ENCODE results near the gene CMTM1. TPM values are rescaled to one million over a fixed set of nuclear protein-coding genes. Genes with fewer than 3 reads are reported as not detected.
A peak's percentile ranks its signal among the peaks of the same experiment; 100 is the strongest.

Gene CMTM1
- total RNA-seq, 1 donor from 2014 or later = 0.95 TPM

GRCh38 chr16:66522816-66523590 lies 43.2 kb upstream of the CMTM1 start:
- H3K27ac Mint-ChIP-seq = peak overlapping the region; percentile 93
- intact Hi-C loops (cut with micrococcal nuclease) = no loop called here
- POLR2A ChIA-PET = interaction anchor here (0.5 to 9.8 kb wide), 6 partner anchors 11 to 79 kb away, joined by 3 to 162 read pairs (median 4); partner anchors contain the start of genes CKLF and TK2
- peaks cover 89% of the 10 kb centered on the region for H3K4me1 Mint-ChIP-seq
- TF ChIP-seq, protein P1, sequence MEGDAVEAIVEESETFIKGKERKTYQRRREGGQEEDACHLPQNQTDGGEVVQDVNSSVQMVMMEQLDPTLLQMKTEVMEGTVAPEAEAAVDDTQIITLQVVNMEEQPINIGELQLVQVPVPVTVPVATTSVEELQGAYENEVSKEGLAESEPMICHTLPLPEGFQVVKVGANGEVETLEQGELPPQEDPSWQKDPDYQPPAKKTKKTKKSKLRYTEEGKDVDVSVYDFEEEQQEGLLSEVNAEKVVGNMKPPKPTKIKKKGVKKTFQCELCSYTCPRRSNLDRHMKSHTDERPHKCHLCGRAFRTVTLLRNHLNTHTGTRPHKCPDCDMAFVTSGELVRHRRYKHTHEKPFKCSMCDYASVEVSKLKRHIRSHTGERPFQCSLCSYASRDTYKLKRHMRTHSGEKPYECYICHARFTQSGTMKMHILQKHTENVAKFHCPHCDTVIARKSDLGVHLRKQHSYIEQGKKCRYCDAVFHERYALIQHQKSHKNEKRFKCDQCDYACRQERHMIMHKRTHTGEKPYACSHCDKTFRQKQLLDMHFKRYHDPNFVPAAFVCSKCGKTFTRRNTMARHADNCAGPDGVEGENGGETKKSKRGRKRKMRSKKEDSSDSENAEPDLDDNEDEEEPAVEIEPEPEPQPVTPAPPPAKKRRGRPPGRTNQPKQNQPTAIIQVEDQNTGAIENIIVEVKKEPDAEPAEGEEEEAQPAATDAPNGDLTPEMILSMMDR (IDR thresholded peaks at IDR 0.05) = no peak
- ATAC-seq (ENCODE audit: low read depth) = no peak
- H3K36me3 Mint-ChIP-seq (ENCODE audit: low read depth) = peaks cover 1% of the 10 kb centered on the region
- DNase-seq = no peak
- no peaks in the 10 kb centered on the region for H3K27me3 Mint-ChIP-seq
- CTCF ChIA-PET = no interaction called here
- no peaks in the 10 kb centered on the region for H3K9me3 Mint-ChIP-seq
- peak overlapping the region; percentile 75 for H3K4me3 Mint-ChIP-seq

DNA sequence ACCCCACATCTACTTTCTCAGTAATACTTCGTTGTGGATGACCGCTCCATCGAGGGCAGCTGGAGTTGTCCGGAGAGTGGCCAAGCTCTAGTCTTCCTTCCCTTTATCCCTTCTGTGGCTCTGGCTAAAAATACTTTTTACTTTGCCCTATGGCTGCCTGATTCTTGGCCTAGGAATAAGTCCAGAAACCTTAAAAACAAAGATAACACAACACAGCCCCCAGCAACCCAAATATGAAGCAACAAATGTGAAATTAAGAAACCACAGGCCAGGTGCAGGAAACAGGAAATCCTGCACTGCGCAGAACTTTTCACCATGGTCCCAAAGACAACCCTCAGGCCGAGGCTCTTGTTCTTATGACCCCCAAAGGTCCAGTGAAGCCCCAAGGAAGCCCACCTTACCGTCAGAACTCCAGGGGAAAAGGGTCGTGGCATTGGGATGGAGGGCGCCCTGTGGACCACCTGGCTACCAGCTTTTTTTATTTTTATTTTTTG lies 42.3 kb upstream of the CMTM1 start:
- DNase-seq (no peak), ATAC-seq (ENCODE audit: low read depth) (peak; percentile 41)
- no peaks in the 10 kb centered on the region for H3K27me3 Mint-ChIP-seq
- H3K36me3 Mint-ChIP-seq (ENCODE audit: low read depth) = peaks cover 1% of the 10 kb centered on the region
- TF ChIP-seq, protein P1 (IDR thresholded peaks at IDR 0.05) = no peak
- intact Hi-C loops (cut with micrococcal nuclease) = loop anchor here (1.0 to 2.0 kb wide), 5 partner anchors 8 to 81 kb away; partner anchors contain the start of gene CMTM3
- no peaks in the 10 kb centered on the region for H3K9me3 Mint-ChIP-seq
- H3K27ac Mint-ChIP-seq = peak overlapping the region; percentile 93
- CTCF ChIA-PET = interaction anchor here (1.3 kb wide), 4 partner anchors 12 to 117 kb away, joined by 3 to 4 read pairs (median 4); no protein-coding TSS in a partner anchor
- peak overlapping the region; percentile 75 for H3K4me3 Mint-ChIP-seq
- H3K4me1 Mint-ChIP-seq = peaks cover 82% of the 10 kb centered on the region
- POLR2A ChIA-PET = interaction anchor here (1.2 to 9.8 kb wide), 4 partner anchors 12 to 78 kb away, joined by 3 to 162 read pairs (median 4); partner anchors contain the start of genes CKLF and TK2

DNA sequence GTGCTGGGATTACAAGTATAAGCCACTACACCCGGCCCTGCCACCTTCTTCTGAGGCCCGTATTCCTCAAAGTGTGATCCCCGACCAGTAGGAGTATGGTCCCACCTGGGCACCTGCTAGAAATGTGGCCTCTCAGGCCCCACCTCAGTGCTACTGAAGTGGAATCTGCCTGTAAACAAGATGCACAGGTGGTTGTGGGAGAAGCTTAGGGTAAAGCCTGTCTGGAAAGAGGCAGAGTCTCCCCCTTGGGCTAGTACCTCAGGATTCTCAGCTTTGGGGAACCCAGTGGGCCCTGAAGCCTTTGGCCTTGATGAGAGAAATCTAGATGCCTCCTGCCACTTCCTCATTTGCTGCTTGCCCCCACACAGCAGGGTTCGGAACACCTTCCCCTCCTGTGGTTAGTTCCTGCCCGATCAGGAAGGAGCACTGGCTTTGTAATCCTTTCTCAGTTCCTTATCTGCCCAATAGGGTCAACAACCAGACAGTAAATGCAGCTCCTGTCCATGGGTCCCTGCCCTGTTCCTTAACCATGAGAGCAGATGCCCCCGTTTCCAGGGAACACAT lies 41.6 kb upstream of the CMTM1 start:
- Mint-ChIP-seq H3K27ac (peak overlapping the region; percentile 93), H3K4me3 (peak overlapping the region; percentile 33), H3K36me3 (ENCODE audit: low read depth) (peaks cover 1% of the 10 kb centered on the region), H3K9me3 (no peaks in the 10 kb centered on the region), H3K27me3 (no peaks in the 10 kb centered on the region), H3K4me1 (peaks cover 75% of the 10 kb centered on the region)
- peak; percentile 77 for ATAC-seq (ENCODE audit: low read depth)
- ChIA-PET CTCF (interaction anchor here (1.0 to 1.6 kb wide), 6 partner anchors 12 to 118 kb away, joined by 3 to 4 read pairs (median 4); no protein-coding TSS in a partner anchor), POLR2A (interaction anchor here (1.2 to 9.8 kb wide), 4 partner anchors 15 to 77 kb away, joined by 3 to 162 read pairs (median 6); partner anchors contain the start of genes CKLF and TK2)
- intact Hi-C loops (cut with micrococcal nuclease) = loop anchor here (1.0 to 2.0 kb wide), 6 partner anchors 8 to 80 kb away; partner anchors contain the start of gene CMTM3
- TF ChIP-seq, protein P1 (IDR thresholded peaks at IDR 0.05) = no peak
- DNase-seq = peak; percentile 55

- peaks cover 1% of the 10 kb centered on the region for H3K36me3 Mint-ChIP-seq (ENCODE audit: low read depth)
- TF ChIP-seq, protein P1 (IDR thresholded peaks at IDR 0.05) = no peak
- no peak for DNase-seq
- intact Hi-C loops (cut with micrococcal nuclease) = loop anchor here (1.0 to 2.0 kb wide), 4 partner anchors 17 to 79 kb away; partner anchors contain the start of gene CMTM3
- CTCF ChIA-PET = interaction anchor here (1.0 to 1.6 kb wide), 3 partner anchors 22 to 64 kb away, joined by 3 to 4 read pairs (median 4); no protein-coding TSS in a partner anchor
- H3K27me3 Mint-ChIP-seq = no peaks in the 10 kb centered on the region
- peak overlapping the region; percentile 50 for H3K27ac Mint-ChIP-seq
- POLR2A ChIA-PET = interaction anchor here (0.6 to 9.8 kb wide), 4 partner anchors 8 to 78 kb away, joined by 3 to 162 read pairs (median 5); partner anchors contain the start of genes CKLF and TK2
- ATAC-seq (ENCODE audit: low read depth) = no peak
- peaks cover 66% of the 10 kb centered on the region for H3K4me1 Mint-ChIP-seq
- no peak overlapping the region for H3K4me3 Mint-ChIP-seq
- no peaks in the 10 kb centered on the region for H3K9me3 Mint-ChIP-seq
These were observed 40.7 kb upstream of the CMTM1 start for GRCh38 chr16:66525396-66526180.
